Subcutaneous adipose tissue (tissue), 4 donors: Measurements from ENCODE around the gene KIRREL3. TPM values are rescaled to one million over a fixed set of nuclear protein-coding genes. Genes with fewer than 3 reads are reported as not detected.

ENCODE experiments used
- total RNA-seq, 4 donors: library from RNA; depleted of rRNA; stranded (reverse); fragments of >200 nt; gene quantifications; one replicate each; pipeline ENCODE4 v1.1.0, GENCODE V29; 2016
- TF ChIP-seq, protein P1 (sequence below): fragments of 450-650 bp; IDR thresholded peaks from one replicate; pipeline ENCODE4 v1.5.1; 2016; ENCODE audit warnings: low read depth, mild to moderate bottlenecking, control low read depth, antibody characterized with exemption, moderate library complexity

KIRREL3 gene
- total RNA-seq, 4 donors from 2014 or later, result not detected

DNA sequence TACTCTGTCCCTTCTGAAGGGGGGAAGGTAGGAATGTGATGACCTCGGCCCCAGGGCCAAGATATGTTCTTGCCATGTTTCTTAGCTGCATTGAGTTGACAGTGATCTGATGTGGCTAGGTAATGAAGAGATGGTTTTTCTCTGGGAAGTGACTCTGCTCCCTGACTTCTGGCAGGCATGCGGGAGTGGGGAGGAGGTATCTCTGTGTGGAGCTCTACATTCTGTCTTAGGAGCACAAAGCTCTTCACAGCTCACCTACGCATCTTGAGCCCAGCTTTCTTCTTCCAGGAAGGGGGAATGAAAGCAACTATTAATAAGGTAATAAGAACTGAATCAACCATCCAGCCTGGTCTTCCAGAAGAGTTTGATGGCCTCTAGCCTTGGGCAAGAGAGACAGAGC is 404.1 kb downstream of the KIRREL3 start:
- TF ChIP-seq, protein P1, sequence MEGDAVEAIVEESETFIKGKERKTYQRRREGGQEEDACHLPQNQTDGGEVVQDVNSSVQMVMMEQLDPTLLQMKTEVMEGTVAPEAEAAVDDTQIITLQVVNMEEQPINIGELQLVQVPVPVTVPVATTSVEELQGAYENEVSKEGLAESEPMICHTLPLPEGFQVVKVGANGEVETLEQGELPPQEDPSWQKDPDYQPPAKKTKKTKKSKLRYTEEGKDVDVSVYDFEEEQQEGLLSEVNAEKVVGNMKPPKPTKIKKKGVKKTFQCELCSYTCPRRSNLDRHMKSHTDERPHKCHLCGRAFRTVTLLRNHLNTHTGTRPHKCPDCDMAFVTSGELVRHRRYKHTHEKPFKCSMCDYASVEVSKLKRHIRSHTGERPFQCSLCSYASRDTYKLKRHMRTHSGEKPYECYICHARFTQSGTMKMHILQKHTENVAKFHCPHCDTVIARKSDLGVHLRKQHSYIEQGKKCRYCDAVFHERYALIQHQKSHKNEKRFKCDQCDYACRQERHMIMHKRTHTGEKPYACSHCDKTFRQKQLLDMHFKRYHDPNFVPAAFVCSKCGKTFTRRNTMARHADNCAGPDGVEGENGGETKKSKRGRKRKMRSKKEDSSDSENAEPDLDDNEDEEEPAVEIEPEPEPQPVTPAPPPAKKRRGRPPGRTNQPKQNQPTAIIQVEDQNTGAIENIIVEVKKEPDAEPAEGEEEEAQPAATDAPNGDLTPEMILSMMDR, result no peak

DNA sequence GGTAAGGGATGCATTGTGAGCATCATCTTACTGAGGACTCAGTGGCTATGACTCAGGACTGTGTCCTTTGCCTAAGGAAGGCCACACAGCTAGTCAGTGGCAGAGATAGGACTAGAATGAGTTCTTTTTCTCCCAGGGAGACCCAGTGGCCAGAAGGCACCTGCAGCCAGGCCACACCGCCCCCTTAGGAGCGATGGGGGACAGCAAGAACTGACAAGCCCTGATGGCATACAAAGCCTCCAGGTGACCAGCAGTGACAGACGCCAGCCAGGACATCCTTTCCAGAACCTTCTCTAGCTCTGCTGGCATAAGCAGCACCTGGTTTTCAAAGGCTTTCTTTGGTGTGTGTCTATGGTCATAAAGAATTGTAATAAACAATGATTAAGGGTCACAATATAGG is 405.0 kb downstream of the KIRREL3 start:
- TF ChIP-seq, protein P1, result no peak

DNA sequence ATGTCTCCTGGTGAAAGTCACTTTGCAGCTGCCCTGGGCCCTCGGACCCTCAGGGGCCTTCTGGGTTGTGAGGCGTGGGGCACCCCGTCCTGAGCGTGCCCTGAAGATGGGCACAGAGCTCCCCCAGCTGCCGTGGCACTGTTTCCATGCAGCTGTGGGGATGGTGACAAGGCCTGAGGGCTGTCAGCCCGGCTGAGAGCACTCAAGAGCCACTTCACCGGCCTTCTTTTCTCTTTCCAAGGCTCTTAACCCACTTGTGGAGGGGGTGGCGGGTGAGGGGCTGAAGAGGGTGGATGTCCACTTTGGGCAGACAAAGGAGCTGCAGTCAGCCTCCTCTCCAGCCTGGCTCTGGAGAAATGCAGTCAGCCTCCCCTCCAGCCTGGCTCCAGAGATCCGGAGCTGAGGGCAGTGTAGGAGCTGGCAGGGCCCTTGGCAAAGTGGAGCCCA is 405.6 kb downstream of the KIRREL3 start:
- TF ChIP-seq, protein P1, result no peak

DNA sequence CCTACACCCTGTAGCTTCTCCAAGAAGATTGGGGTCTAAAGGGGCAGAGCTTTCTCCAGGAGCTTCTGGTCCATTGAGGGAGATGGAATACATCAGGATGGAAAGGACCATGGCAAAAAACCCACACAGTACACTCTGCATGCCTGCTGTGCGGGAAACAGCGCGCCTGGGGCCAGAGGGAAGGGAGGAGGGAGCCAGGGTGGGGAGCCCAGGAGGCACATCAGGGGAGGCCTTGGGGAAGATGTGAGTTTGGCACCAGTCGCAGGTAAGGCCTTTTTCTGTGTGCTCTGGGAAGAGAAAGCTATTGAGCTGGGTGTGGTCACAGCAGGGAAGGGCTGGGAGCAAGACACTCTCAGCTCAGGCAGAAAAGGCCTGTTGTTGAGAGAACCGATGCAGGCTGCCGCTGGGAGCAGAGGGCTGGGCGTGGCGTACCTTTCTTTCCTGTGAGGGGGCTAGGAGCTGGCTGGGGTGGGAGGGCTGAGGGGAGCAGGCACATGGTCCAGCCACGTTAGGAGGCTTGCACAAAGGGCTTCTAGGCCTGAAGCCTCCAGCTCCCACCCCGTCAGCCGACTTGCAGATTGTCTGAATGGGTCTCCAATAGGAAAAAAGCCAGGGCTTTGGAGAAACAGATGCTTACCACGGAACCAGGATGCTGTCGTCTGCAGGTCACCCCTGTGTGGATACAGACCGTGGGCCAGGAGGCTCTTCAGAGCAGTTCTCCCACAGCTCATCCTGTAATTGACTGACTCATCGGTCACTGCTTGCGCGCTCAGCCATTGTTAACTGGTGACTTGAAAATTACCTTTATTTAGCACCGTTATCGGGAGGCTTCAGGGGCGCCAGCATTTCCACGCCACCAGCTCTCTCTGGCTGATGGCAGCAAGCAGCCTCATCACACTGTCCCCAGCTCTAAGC is 407.8 kb downstream of the KIRREL3 start:
- TF ChIP-seq, protein P1, result no peak

DNA sequence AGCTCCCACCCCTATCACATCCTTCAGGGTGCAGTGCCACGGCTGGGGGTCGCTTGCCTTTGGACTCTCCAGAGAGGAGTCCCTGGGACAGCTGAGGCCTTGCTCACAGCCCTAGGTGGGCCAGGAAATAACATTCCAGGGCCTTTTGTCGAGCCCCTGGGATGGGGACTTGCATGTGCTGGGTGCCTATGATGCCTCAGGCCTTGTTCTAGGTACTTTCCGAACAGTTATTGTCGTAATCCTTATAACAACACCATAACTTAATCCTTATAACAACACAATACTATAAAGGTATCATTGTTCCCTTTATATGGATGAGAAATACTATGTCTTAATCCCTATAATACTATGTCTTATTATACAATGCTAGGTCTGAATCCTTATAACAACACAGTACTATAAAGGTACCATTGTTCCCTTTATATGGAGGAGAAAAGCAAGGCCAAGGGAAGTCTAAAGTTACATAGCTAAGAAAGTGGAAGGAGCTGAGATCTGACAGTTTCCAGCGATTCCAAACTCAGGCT is 408.5 kb downstream of the KIRREL3 start:
- TF ChIP-seq, protein P1, result no peak

DNA sequence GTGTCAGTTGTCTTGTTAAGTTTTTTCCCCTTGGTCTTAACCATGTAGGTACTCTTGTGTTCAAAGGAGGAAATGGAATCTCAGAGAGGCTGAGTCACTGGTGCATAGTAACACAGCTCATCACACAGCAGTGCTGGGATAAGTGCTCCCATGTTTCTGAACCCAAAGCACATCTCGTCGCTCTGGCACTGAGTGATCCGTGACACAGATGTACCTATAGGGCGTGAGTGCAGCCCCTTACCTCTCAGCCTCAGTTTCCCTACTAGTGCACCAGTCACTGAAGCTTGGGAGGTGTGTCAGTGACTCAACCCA is 411.1 kb downstream of the KIRREL3 start:
- TF ChIP-seq, protein P1, result no peak

DNA sequence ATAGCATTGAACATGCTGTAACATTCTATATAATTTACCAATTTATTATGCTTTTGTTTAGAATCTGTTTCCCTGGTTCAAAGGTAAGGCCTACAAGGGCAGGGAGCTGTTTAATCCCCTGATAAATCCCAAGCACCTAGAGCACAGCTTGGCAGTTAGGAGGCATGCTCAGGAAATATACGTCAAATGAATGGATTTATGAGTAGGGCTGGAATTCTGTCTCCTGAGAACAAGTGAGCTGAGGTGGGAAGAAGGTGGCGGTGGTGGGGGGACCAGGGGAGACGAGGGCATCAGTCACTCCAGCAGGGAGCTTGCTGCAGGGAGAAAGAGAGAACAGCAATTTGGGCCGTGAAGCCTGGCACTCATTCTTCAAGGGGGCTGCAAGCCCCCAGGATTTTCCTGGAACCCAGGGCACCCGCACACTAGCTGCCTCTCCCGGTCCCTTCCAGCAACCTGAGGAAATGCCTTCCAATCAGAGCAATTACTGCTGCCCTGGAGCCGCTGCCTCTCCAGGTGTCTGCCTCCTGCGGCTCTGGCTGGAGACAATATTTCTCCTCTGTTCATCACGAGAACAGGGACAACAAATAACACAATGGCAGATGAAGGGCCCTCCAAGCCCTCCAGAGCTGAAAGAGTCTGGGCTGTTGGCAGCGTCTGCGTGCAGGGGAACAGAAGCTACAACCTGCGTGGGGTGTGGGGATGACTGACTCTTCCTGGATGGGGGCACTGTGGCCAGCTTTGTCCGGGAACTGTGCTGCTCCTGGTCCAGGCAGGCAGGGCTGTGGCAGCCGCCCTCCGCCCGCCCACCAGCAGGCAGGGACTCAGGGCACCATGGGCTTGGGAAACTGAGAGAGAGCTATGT is 411.7 kb downstream of the KIRREL3 start:
- TF ChIP-seq, protein P1, result no peak
